HG03342 (cell line): Measurements from ENCODE around the gene GRIK3.
"Not testable (repeated sequence)": the region's sequence is repeated elsewhere in the genome, so short reads cannot be mapped to it uniquely, and the experiment has no call there.

Experiments used
- ATAC-seq: cut with Tn5 transposase; IDR thresholded peaks from one replicate; pipeline ENCODE4 v1.9.1; 2021; ENCODE audit warnings: mild to moderate bottlenecking, moderate library complexity; ENCODE audit not compliant: unreplicated experiment

Gene GRIK3

DNA sequence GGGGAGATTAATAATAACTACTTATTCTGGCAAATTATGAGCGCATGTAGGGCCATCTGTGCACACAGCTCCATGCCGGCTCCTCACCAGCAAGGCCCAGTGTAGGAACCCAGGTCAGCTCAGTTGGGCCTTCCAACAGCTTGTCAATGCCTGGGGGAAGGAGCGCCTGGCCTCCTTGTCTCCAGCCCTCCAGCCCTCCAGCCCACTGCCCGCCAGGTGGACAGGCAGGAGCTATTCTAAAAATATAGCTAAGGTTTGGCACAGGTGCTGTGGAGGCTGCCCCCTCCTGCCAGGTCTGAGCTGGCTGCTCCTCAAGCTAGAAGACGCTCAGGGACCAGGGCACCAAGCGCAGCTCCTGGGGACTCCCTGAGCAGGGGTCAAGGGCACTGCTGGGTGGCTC lies 85.7 kb downstream of the GRIK3 start:
- ATAC-seq: no peak

DNA sequence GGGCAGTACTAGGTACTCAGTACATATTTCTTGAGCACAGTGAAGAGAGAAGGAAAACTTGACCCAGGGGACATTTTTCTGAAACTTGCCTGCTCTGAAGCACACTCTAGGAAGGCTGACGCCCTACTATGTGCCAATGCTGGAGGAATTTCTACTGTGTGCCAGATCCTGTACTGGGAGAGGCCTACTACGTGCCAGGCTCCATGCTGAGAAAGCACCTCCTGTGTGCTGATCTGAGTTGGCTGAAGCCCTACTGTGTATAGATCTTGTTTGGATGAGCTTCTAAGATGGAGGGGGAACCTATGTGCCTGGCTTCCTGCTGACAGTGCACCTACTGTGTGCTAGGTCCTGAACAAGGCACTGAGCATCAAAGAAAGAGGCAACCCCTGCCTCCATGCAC lies 86.2 kb downstream of the GRIK3 start:
- no peak for ATAC-seq

- no peak for ATAC-seq
Measured at GRCh38 chr1:36947384-36947783, 86.9 kb downstream of the GRIK3 start.

DNA sequence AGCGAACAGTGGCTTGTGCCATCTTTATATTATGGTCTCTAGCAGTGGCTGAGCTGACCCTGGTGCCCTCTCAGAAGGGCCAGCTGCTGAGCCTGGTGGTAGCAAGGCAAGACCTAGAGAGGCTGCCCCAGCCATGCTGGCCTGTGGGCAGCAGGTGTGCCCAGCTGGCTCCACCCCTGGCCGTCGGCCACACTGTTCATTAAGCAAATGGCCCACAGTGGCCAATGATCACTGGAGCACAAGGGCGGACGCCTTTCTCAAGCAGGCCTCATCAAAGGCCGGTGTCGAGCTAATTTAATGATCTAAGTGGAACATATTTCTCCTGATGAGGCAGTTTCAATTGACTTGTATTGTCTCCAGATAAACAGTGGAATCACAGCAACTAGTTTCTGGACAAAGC lies 89.4 kb downstream of the GRIK3 start:
- no peak for ATAC-seq

- ATAC-seq: no peak
Measured at GRCh38 chr1:36942148-36942547, 92.2 kb downstream of the GRIK3 start.

DNA sequence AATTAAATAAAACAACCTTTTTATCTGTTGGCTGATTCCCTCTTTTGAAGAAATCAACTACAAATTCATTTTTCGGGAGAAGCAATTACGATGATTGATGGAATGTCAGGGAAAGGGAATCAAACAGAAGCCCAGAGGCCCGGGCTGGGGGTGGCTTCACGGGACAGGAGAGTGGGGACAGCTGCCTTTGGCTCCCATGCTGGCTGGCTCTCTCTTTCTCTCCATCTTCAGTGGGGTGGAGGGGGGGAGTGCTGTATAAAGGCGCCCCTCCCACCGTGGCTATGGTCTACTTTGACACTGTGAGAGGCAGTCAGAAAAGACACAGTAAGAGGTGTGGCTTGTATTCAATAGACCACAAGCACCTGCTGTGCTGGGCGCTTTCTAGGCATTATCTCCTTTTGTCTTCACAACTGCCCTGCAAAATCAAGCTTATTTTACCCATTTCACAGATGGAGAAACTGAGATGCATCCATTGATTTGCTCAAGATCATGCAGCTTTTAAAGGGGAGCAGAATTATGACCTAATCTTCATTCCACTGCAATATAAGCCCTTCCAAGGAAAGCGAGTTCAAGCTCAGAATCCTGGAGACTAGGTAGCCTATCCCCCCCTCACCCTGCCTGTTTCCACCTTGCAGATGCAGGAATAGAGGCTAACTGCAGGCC lies 92.9 kb downstream of the GRIK3 start:
- no peak for ATAC-seq

GRCh38 chr1:36938819-36939218 lies 95.5 kb downstream of the GRIK3 start:
- ATAC-seq: no peak

DNA sequence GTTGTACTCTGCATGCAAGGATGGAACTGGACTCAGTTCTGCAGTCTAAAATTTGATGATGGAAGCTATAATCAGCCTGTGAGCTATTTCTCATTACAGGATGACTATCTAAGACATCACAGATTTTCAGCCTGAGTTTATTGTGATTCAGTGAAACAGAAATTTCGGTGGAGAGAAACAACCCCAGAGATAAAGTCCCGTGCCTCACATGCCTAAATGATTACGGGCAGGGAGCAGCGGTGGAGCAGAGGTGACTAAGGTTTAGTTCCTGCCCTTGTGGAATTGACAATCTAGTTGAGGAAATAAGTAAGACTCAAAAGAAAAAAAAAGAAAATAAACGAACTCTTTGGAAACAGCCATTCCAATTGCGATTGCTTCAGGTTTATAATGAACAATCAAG lies 96.9 kb downstream of the GRIK3 start:
- ATAC-seq: no peak

- no peak for ATAC-seq
Measured at GRCh38 chr1:36934061-36934460, 100.3 kb downstream of the GRIK3 start.

DNA sequence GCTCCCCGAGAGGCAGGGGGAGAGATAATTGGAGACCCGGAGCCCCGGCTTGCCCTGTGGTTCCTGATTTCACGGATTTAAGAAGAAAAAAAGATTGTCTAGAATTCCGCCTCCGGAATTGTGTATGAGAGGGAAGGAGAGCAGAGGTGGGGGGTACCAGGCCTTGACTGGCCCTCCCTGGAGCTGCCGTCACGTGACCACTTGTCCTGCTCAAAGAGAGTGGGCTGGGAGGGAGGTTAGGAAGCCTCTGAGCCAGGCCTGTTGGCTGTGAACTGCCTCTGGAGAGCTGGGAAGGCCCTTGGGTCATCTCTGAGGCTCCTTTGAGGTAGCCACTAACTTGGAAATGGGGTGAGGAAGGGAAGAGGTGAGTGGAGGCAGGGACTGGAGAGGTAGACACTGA lies 106.5 kb downstream of the GRIK3 start:
- ATAC-seq: no peak

DNA sequence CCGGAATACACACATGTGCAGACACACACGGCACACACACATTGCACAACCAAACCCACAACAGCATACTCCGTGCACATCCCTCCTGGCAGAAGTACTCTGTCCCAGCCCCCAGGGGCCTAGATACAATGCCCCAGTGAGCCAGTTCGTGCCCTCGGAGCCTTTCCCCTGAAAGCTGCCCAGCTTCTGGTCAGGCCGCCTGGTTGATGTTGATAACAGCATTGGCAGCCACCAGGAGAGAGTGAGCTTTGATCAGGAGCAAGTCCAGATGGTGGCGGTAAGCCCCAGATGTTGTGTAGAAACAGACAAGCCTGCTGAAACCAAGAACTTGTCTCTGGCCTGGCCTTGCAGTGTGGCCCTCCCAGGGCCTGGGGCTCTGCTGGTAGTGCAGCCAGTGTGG lies 109.1 kb downstream of the GRIK3 start:
- ATAC-seq: no peak

GRCh38 chr1:36924282-36924811 lies 110.0 kb downstream of the GRIK3 start:
- no peak for ATAC-seq

- no peak for ATAC-seq
Measured at GRCh38 chr1:36922593-36923426, 111.5 kb downstream of the GRIK3 start.

DNA sequence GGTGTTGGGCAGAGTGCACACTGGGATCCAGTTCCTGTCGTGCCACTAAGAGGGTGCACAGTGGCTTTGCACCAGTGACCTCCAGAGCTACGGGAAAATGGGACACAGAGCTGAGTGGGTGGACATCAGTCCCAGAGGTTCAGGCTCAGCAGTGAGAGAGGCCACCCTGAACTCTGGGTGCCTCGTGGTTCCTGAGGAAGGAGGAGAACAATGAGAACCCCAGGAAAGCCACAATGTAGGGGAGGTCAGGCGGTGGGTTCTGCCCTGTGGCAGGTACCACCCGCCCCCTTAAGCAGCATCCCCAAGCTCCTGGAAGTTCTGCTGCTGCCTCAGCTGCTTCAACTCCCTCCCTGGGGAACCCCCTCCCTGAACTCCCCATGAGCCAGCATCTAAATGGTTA lies 112.2 kb downstream of the GRIK3 start:
- ATAC-seq: no peak

GRCh38 chr1:36920801-36921405 lies 113.4 kb downstream of the GRIK3 start:
- no peak for ATAC-seq

GRCh38 chr1:36920371-36920770 lies 113.9 kb downstream of the GRIK3 start:
- ATAC-seq: no peak

- no peak for ATAC-seq
Measured at GRCh38 chr1:36919491-36920145, 114.7 kb downstream of the GRIK3 start.

- no peak for ATAC-seq
Measured at GRCh38 chr1:36918604-36919003, 115.7 kb downstream of the GRIK3 start.

GRCh38 chr1:36916542-36916941 lies 117.8 kb downstream of the GRIK3 start:
- ATAC-seq: not testable (repeated sequence)

GRCh38 chr1:36913484-36914060 lies 120.7 kb downstream of the GRIK3 start:
- ATAC-seq: no peak

DNA sequence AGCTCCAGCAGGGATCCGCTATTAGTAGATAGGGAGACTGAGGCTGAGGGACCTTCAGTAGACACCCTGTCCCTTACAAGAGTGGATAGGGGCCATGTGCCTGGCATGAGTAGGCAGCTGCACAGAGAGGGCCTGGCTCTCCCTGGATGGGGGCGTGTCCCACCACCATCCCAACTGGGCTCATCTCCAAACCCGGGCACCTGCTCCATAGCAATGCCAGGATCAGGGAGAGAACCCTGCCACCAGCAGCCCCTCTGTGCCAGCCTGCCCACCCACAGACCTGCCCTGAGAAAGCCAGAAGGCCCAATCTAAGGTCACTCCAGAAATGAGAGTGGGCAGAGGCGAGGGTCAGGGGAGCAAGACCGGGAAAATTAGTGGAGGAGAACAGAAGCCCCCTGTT lies 121.3 kb downstream of the GRIK3 start:
- no peak for ATAC-seq
